GM23248 (cell line): Measurements from ENCODE around the gene OR10J4. TPM values are rescaled to one million over a fixed set of nuclear protein-coding genes. Genes with fewer than 3 reads are reported as not detected.

Source experiments
- DNase-seq: peaks from one replicate; pipeline ENCODE4 v3.0.0-alpha.2; 2015
- H2AFZ ChIP-seq: fragments of 200-600 bp; sonication (generic); 2 replicates; pipeline ENCODE4 v1.6.1; 2016; ENCODE audit warnings: antibody characterized with exemption
- H3F3A ChIP-seq: fragments of 200-600 bp; sonication (generic); 2 replicates; pipeline ENCODE4 v1.6.1; 2016; ENCODE audit warnings: mild to moderate bottlenecking, antibody characterized with exemption, mixed run types; ENCODE audit not compliant: insufficient read depth
- H3K27ac ChIP-seq: fragments of 200-600 bp; sonication (generic); 2 replicates; pipeline ENCODE4 v1.5.1; 2016; ENCODE audit warnings: mild to moderate bottlenecking
- H3K27me3 ChIP-seq: fragments of 200-600 bp; sonication (generic); replicated peaks from 2 replicates; pipeline ENCODE4 v1.6.1; 2016; ENCODE audit warnings: mild to moderate bottlenecking; ENCODE audit not compliant: insufficient read depth
- H3K36me3 ChIP-seq: fragments of 200-600 bp; sonication (generic); 2 replicates; pipeline ENCODE4 v1.6.1; 2016; ENCODE audit warnings: low read depth, mild to moderate bottlenecking
- H3K4me1 ChIP-seq: fragments of 200-600 bp; sonication (generic); 2 replicates; pipeline ENCODE4 v1.6.1; 2016; ENCODE audit warnings: mild to moderate bottlenecking; ENCODE audit not compliant: insufficient read depth
- H3K4me2 ChIP-seq: fragments of 200-600 bp; sonication (generic); one replicate; pipeline ENCODE4 v1.6.1; 2016; ENCODE audit warnings: mild to moderate bottlenecking; ENCODE audit not compliant: unreplicated experiment
- H3K4me3 ChIP-seq: fragments of 200-600 bp; sonication (generic); 2 replicates; pipeline ENCODE4 v1.5.1; 2016; ENCODE audit warnings: mild to moderate bottlenecking
- H3K79me2 ChIP-seq: fragments of 200-600 bp; sonication (generic); 2 replicates; pipeline ENCODE4 v1.6.1; 2016; ENCODE audit warnings: mild to moderate bottlenecking; ENCODE audit not compliant: insufficient read depth
- H3K9ac ChIP-seq: fragments of 200-600 bp; sonication (generic); 2 replicates; pipeline ENCODE4 v1.6.1; 2016; ENCODE audit warnings: mild to moderate bottlenecking
- H3K9me2 ChIP-seq: fragments of 200-600 bp; sonication (generic); 2 replicates; pipeline ENCODE4 v1.6.1; 2016; ENCODE audit warnings: mixed run types, mild to moderate bottlenecking, moderate library complexity; ENCODE audit not compliant: insufficient read depth
- H3K9me3 ChIP-seq: fragments of 200-600 bp; sonication (generic); one replicate; pipeline ENCODE4 v1.6.1; 2017; ENCODE audit warnings: low read depth
- H4K20me1 ChIP-seq: fragments of 200-600 bp; sonication (generic); 2 replicates; pipeline ENCODE4 v1.6.0; 2016; ENCODE audit not compliant: insufficient read depth
- EZH2 ChIP-seq: fragments of 200-600 bp; sonication (generic); IDR thresholded peaks from 2 replicates; pipeline ENCODE4 v1.6.1; 2018; ENCODE audit warnings: antibody characterized with exemption, mild to moderate bottlenecking; ENCODE audit not compliant: insufficient read depth, poor library complexity, severe bottlenecking
- EZH2phosphoT487 ChIP-seq: fragments of 200-600 bp; sonication (generic); IDR thresholded peaks from 2 replicates; pipeline ENCODE4 v1.6.1; 2018; ENCODE audit warnings: antibody characterized with exemption, moderate library complexity, mild to moderate bottlenecking, low read depth; ENCODE audit not compliant: insufficient read depth
- WGBS, 2 experiments: methylation state at CpG; one replicate each; pipeline ENCODE4 v1.1.6; 2015 to 2017; ENCODE audit warnings: low lambda C conversion rate in 2 of 2, low coverage in 1 of 2; ENCODE audit errors: missing lambda C conversion rate in 2 of 2; 5-methylcytosine and 5-hydroxymethylcytosine counted together
- in situ Hi-C: fragments of 300-500 bp; cut with MboI; formaldehyde crosslinking; loops from 2 replicates; pipeline ENCODE4 v1.15.0; 2020
- polyA plus RNA-seq: library from polyadenylated mRNA; unstranded; fragments of >200 nt; fragmentation: Nextera tagmentation; extraction: Ambion mirVana; gene quantifications from 2 replicates; pipeline ENCODE4 v1.2.1, GENCODE V29; 2016
- total RNA-seq: library from RNA; depleted of rRNA; stranded (reverse); fragments of >200 nt; shearing (Covaris generic); gene quantifications from 2 replicates; pipeline ENCODE4 v1.2.3, GENCODE V29; 2014

OR10J4 gene
- total and polyA plus RNA-seq, 2 experiments from 2014 or later = not detected

DNA sequence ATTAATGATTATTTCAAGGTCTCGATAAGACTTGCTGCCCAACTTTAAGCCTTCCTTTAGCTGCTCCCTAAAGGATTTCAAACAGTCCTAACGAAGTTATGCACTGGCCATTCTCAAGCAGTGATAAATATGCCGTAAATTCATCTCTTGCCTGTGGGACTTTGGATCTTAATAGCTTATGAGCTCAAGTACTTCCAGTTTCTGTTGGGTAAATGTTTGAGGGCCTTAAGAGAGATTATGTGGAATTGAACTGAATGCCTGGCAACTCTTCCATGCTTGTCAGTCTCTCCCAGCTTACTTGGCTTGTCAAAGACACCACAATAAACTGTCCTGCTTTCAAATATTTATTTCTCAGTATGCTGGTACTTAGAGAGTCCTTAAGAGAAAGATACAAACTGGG is 3.5 kb upstream of the OR10J4 start:
- Histone ChIP-seq H3F3A (0 out of 2 replicates have a peak, but pooled peaks cover 4% of the 10 kb centered on the region), H3K9me2 (no peaks in the 10 kb centered on the region), H3K79me2 (no peaks in the 10 kb centered on the region), H2AFZ (peak overlapping the region; percentile 27; the same call in 1 of the 2 replicates), H3K27me3 (no peaks in the 10 kb centered on the region), H3K4me2 (peak overlapping the region; percentile 1), H3K4me3 (no peak overlapping the region), H3K27ac (peak overlapping the region; percentile 56), H3K4me1 (peaks cover 15% of the 10 kb centered on the region), H3K9ac (no peak overlapping the region), H3K36me3 (no peaks in the 10 kb centered on the region), H3K9me3 (no peaks in the 10 kb centered on the region), H4K20me1 (no peaks in the 10 kb centered on the region)
- TF ChIP-seq EZH2phosphoT487 (no peak), EZH2 (no peak)
- in situ Hi-C loops = no loop called here
- DNase-seq = peak; percentile 16
- WGBS, 2 experiments = 10% methylated on average over 3 of the region's 3 CpGs

DNA sequence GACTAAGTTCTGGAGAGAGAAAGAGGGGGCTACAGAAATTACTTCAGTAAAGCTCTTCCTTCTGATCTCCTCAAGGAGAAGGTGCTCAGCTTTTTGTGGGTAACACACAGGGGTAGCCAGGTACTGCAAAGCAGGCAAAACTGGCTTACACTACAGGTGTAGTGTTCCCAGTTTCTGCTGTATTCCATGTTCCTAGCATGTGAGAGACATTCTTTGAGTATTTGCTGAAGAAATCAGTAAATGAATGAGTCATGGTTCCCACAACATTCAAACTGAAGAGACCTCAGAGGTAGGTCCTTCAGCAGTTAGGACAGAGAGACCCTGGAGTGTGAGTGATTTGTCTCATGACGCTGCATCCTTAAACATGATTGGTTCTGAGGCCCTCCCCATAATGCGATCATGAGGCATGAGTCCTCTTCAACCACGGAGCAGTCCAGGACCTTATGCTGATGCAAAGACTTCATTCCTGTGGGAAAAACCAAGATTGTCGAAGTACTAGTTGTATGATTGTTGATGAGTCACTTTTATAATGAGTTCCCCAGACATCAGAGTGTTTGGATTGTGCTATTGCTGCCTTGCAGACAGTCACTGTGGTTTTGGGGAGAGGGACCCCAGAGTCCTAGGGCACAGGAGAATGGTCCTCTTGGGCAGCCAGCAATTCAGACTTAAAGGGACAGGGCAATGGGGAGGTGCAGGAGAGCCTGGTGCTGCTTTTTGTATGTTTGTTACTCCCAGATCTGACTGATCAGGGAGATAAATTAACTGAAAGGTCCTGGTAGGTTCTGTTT is 2.7 kb upstream of the OR10J4 start:
- Histone ChIP-seq H3K9me3 (no peaks in the 10 kb centered on the region), H3K4me3 (no peak overlapping the region), H3F3A (0 out of 2 replicates have a peak, but pooled peaks cover 4% of the 10 kb centered on the region), H3K9ac (no peak overlapping the region), H3K27ac (peak overlapping the region; percentile 60), H4K20me1 (no peaks in the 10 kb centered on the region), H3K36me3 (no peaks in the 10 kb centered on the region), H2AFZ (no peak overlapping the region), H3K9me2 (no peaks in the 10 kb centered on the region), H3K27me3 (no peaks in the 10 kb centered on the region), H3K4me2 (peak overlapping the region; percentile 1), H3K79me2 (no peaks in the 10 kb centered on the region), H3K4me1 (peaks cover 15% of the 10 kb centered on the region)
- TF ChIP-seq EZH2 = no peak
- TF ChIP-seq EZH2phosphoT487 = no peak
- 23 to 24% methylated on average over 4 of the region's 4 CpGs for WGBS, 2 experiments
- in situ Hi-C loops = no loop called here
- peak; percentile 87 for DNase-seq

DNA sequence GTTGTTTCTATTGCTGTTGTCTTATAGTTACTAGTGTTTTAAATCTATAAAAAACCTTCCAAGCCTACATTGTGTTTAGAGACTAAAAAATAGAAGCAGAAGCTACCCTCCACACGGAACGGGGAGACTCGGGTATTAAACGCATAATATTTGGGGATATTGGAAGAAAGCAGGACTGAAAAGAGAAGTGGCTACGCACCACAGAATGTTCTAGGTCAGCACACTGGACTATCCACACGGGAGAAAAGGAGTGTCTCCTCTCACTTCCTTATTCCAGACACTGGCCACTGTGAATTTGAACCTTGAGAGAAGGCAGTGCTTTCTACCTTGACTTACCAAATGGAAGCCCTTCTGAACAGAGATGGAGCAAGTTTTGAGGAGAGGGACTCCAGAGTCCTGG is 1.0 kb upstream of the OR10J4 start:
- Histone ChIP-seq H3K36me3 (no peaks in the 10 kb centered on the region), H3K79me2 (no peaks in the 10 kb centered on the region), H3K9me3 (no peaks in the 10 kb centered on the region), H3K9ac (no peak overlapping the region), H3K4me3 (no peak overlapping the region), H4K20me1 (no peaks in the 10 kb centered on the region), H3K27me3 (no peaks in the 10 kb centered on the region), H3K9me2 (no peaks in the 10 kb centered on the region), H3K4me1 (peaks cover 15% of the 10 kb centered on the region), H2AFZ (no peak overlapping the region), H3K4me2 (no peak overlapping the region), H3K27ac (no peak overlapping the region), H3F3A (0 out of 2 replicates have a peak, but pooled peaks cover 4% of the 10 kb centered on the region)
- no peak for DNase-seq
- TF ChIP-seq EZH2phosphoT487 = no peak
- TF ChIP-seq EZH2 = no peak
- 30 to 36% methylated on average over 6 of the region's 6 CpGs for WGBS, 2 experiments
- in situ Hi-C loops = no loop called here

DNA sequence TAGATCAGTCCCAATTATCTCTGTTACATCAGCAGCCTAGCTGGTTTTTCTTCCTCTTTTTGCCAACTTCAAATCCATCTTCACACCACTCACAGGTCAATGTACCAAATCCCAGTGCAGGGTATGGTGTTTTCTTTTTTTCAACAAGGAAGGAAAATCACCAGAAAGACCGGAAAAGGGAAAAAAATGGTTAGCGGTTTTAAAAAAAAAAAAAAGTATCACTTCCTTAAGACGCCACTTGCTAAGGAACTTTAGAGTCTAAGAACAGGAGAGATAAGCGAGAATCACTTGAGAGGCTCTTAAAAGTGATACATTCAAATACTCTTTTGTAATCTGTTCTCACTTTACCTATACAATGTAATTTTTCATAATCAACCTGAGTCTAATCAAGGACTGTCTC is 4.5 kb downstream of the OR10J4 start:
- no peak for TF ChIP-seq EZH2phosphoT487
- TF ChIP-seq EZH2 = no peak
- WGBS, 2 experiments = 20 to 22% methylated on average over 4 of the region's 4 CpGs
- in situ Hi-C loops = no loop called here
- Histone ChIP-seq H3K36me3 (no peaks in the 10 kb centered on the region), H3F3A (no peaks in the 10 kb centered on the region), H4K20me1 (no peaks in the 10 kb centered on the region), H3K27me3 (no peaks in the 10 kb centered on the region), H3K79me2 (no peaks in the 10 kb centered on the region), H3K4me3 (no peak overlapping the region), H3K9ac (no peak overlapping the region), H3K9me2 (no peaks in the 10 kb centered on the region), H3K27ac (no peak overlapping the region), H3K4me2 (no peak overlapping the region), H3K9me3 (no peaks in the 10 kb centered on the region), H3K4me1 (no peaks in the 10 kb centered on the region), H2AFZ (no peak overlapping the region)
- DNase-seq = no peak
